GM18951 (cell line): ENCODE results near the gene RBBP8NL.

Experiments used
- POLR2A ChIP-seq: IDR thresholded peaks from 4 replicates; pipeline ENCODE4 v1.6.1; 2011; ENCODE audit warnings: mild to moderate bottlenecking; ENCODE audit not compliant: insufficient read length, insufficient read depth; ENCODE audit errors: extremely low read depth
- in situ Hi-C: fragments of 300-500 bp; cut with MboI; formaldehyde crosslinking; loops from one replicate; pipeline ENCODE4 v1.12.0; 2022; ENCODE audit warnings: low sequenced_read_pairs, mixed read lengths, inconsistent platforms; ENCODE audit not compliant: unreplicated experiment

RBBP8NL gene

GRCh38 chr20:62391165-62392076, 35.9 kb downstream of the RBBP8NL start:
- in situ Hi-C loops: no loop called here
- no peak for TF ChIP-seq POLR2A

- TF ChIP-seq POLR2A: peak; percentile 21
- in situ Hi-C loops: no loop called here
Measured at GRCh38 chr20:62390317-62391164, 36.8 kb downstream of the RBBP8NL start.

- no peak for TF ChIP-seq POLR2A
- in situ Hi-C loops: loop anchor here (10.0 kb wide), 1 partner anchor 85 kb away; the partner anchor contains the start of gene ADRM1
Measured at GRCh38 chr20:62389601-62390087, 37.7 kb downstream of the RBBP8NL start.

GRCh38 chr20:62388839-62389600, 38.3 kb downstream of the RBBP8NL start:
- in situ Hi-C loops: loop anchor here (10.0 kb wide), 1 partner anchor 84 kb away; the partner anchor contains the start of gene ADRM1
- no peak for TF ChIP-seq POLR2A

- no peak for TF ChIP-seq POLR2A
- in situ Hi-C loops: loop anchor here (10.0 kb wide), 1 partner anchor 83 kb away; the partner anchor contains the start of gene ADRM1
Measured at GRCh38 chr20:62387933-62388635, 39.3 kb downstream of the RBBP8NL start.

GRCh38 chr20:62387219-62387913, 40.0 kb downstream of the RBBP8NL start:
- no peak for TF ChIP-seq POLR2A

GRCh38 chr20:62386383-62387218, 40.7 kb downstream of the RBBP8NL start, which contains the start of gene RPS21:
RPS21 (plus strand) TSS chr20:62387103; CDS start chr20:62387339, 236 bp downstream.
- in situ Hi-C loops: loop anchor here (10.0 kb wide), 1 partner anchor 82 kb away; the partner anchor contains the start of gene ADRM1
- TF ChIP-seq POLR2A: peak; percentile 96

More at GRCh38 chr20:62387219-62387913, 40.0 kb downstream of the RBBP8NL start:
- in situ Hi-C loops: loop anchor here (10.0 kb wide), 1 partner anchor 83 kb away; the partner anchor contains the start of gene ADRM1

GRCh38 chr20:62382306-62383198, 44.8 kb downstream of the RBBP8NL start:
- in situ Hi-C loops: loop anchor here (10.0 kb wide), 1 partner anchor 78 kb away; the partner anchor contains the start of gene ADRM1
- no peak for TF ChIP-seq POLR2A

GRCh38 chr20:62381842-62382241, 45.5 kb downstream of the RBBP8NL start:
- TF ChIP-seq POLR2A: no peak
- in situ Hi-C loops: loop anchor here (10.0 kb wide), 1 partner anchor 77 kb away; the partner anchor contains the start of gene ADRM1
